ENCODE data around the gene ABCA5. TPM values are rescaled to one million over a fixed set of nuclear protein-coding genes. Genes with fewer than 3 reads are reported as not detected.

The ABCA5 gene
- total and polyA plus RNA-seq, 2 of the 13 experiments (the other 11 are each of a cell fraction or from before 2014, with no cell fraction given) = 9.7 to 10.1 TPM

- TF ChIP-seq IRF9 (CRISPR knock-in tag; IDR thresholded peaks at IDR 0.05; ENCODE audit: borderline replicate concordance) (no peak), KLF12 (CRISPR knock-in tag; IDR thresholded peaks at IDR 0.05; ENCODE audit: borderline replicate concordance) (no peak), ZNF709 (CRISPR knock-in tag; IDR thresholded peaks at IDR 0.05) (no peak), ZNF720 (CRISPR knock-in tag; IDR thresholded peaks at IDR 0.05) (no peak), CSRNP2 (CRISPR knock-in tag; conservative IDR thresholded peaks at IDR 0.05; ENCODE audit: low read depth) (no peak), HBP1 (CRISPR knock-in tag; IDR thresholded peaks at IDR 0.05; ENCODE audit: low read depth) (no peak), AFF4 (CRISPR knock-in tag; IDR thresholded peaks at IDR 0.05) (no peak), PAXIP1 (CRISPR knock-in tag; conservative IDR thresholded peaks at IDR 0.05) (peak; percentile 46; the same call in 1 of the 2 replicates), ZSCAN29 (CRISPR knock-in tag; conservative IDR thresholded peaks at IDR 0.05) (no peak; the same call in 1 of the 2 replicates), ZNF121 (CRISPR knock-in tag; IDR thresholded peaks at IDR 0.05) (no peak), ZNF337 (CRISPR knock-in tag; IDR thresholded peaks at IDR 0.05; ENCODE audit: borderline replicate concordance, low read depth) (no peak), ZNF766 (CRISPR knock-in tag; IDR thresholded peaks at IDR 0.05; ENCODE audit: borderline replicate concordance) (no peak), SRSF9 (IDR thresholded peaks at IDR 0.05; ENCODE audit: borderline replicate concordance, insufficient read depth, low read depth, low read length, poor library complexity, severe bottlenecking) (no peak), HMG20A (CRISPR knock-in tag; IDR thresholded peaks at IDR 0.05; ENCODE audit: borderline replicate concordance) (0 out of 2 replicates have a peak, but pooled peaks have one; percentile 45), POLR2A (IDR thresholded peaks at IDR 0.05; ENCODE audit: insufficient read depth in 1 of 2, low read depth in 2 of 2, low read length in 2 of 2) (no peak), HMGA1 (CRISPR knock-in tag; conservative IDR thresholded peaks at IDR 0.05) (no peak)
These were observed 91.4 kb downstream of the ABCA5 start (continued) for GRCh38 chr17:69235338-69236058.
